Jurkat, Clone E6-1 (cell line): ENCODE measurements around the gene PROM2.
"Not testable (repeated sequence)": the region's sequence is repeated elsewhere in the genome, so short reads cannot be mapped to it uniquely, and the experiment has no call there.

ENCODE experiments used
- DNase-seq: peaks from one replicate; pipeline ENCODE4 v3.0.0-alpha.2; 2011; ENCODE audit warnings: low read depth, low spot score
- H3K4me3 ChIP-seq: 2 replicates; pipeline ENCODE4 v1.5.1; 2011; ENCODE audit warnings: mild to moderate bottlenecking, low read length, control low read depth, moderate library complexity

PROM2 gene

DNA sequence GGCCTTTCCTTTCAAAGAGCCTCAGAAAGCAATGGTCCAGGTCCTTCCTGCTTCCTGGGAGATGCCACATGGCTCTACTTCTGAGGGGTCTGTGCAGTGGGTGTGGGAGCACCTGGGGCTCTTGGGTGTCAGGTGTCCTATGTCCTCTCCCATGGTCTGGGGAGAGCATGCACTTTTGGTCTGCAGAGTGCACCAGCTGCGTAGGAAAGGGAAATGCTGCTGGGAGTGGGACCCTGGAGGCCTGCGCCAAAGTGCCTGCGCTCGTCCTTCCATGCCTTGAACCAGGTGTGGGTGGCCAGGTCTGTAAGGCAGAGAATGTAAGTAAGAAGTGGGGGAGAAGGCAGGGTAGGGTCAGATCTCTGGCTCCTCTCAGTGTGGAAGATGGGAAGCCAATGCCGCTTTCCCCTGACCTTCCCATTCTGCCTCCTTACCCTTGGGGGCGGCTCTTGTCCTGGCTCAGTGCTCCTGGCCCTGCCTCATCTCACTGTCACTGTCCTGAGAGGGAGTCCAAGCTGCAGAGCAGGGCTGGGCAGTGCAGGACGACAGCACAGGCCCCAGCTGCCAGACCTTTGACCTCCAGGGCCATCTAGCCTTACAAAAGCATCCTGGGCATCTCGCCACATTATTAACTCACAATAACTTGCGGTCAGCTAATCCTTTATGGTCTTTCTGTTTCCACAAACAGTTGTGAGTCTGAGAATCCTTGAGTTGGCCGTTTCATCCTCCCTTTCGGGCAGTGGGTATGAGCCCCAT is 6.6 kb upstream of the PROM2 start:
- H3K4me3 ChIP-seq = no peak overlapping the region
- DNase-seq = no peak

GRCh38 chr2:95268211-95269035 is 5.8 kb upstream of the PROM2 start:
- H3K4me3 ChIP-seq = no peak overlapping the region
- DNase-seq = no peak

DNA sequence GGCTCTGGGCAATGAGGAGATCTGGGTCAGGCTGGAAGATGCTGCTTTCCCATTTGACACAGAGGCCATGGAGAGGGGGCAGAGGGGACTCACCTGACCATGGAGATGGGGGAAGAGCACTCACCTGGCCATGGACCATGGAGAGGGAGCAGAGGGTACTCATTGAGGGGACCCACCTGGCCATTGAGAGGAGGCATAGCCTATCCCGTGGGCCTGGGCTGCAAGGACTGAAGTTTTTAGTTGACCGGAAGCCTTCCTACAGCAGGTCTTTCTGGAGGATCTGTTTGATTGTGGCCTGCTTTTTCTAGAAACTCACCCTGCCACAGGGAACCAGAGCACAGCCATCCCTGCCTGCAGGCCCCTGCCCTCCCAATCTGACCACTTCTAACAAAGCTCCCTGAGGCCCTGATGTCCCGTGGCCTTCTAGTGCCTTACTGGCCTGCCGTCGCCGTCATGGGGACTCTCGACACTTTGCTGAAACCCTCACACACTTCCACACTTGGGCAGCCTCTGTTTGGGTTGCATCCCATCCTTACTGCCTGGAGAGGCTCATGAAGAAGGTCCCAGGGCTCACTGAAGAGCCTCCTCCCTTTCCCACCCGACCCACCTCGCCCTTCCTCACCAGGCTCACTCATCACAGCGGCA is 5.1 kb upstream of the PROM2 start:
- DNase-seq = no peak
- H3K4me3 ChIP-seq = no peak overlapping the region

- not testable (repeated sequence) for DNase-seq, H3K4me3 ChIP-seq
These were observed 4.5 kb upstream of the PROM2 start for GRCh38 chr2:95269745-95270144.

DNA sequence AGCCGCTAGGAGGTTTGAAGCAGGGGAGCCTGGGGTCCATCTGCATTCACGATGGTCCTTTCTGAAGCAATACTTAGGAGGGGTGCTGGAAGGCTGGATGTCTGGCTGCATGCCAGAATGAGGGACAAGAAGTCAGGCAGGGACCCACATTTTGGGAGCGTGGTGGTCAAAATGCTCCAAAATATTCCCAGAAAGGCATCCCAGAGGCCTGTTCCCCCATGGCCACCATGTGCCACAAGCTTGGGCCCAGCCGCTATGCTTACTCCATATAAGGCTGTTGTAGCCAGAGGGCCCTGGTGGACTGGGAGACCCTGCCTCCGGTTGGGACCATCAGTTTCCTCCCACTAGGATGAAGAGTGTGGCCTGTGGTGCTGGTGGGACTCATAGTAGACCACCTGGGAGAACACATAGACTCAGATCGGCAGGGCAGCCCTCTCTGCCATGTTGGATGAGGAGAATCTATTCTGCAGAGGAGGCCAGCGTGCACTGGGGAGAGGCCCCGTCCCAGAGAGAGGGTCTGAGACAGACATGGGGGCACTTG is 3.6 kb upstream of the PROM2 start:
- DNase-seq = no peak
- no peak overlapping the region for H3K4me3 ChIP-seq

- DNase-seq = no peak
These were observed 2.8 kb upstream of the PROM2 start for GRCh38 chr2:95271381-95271971.

GRCh38 chr2:95272299-95272751 is 1.9 kb upstream of the PROM2 start:
- no peak overlapping the region for H3K4me3 ChIP-seq
- DNase-seq = no peak

More at GRCh38 chr2:95271381-95271971, 2.8 kb upstream of the PROM2 start:
- H3K4me3 ChIP-seq = no peak overlapping the region

DNA sequence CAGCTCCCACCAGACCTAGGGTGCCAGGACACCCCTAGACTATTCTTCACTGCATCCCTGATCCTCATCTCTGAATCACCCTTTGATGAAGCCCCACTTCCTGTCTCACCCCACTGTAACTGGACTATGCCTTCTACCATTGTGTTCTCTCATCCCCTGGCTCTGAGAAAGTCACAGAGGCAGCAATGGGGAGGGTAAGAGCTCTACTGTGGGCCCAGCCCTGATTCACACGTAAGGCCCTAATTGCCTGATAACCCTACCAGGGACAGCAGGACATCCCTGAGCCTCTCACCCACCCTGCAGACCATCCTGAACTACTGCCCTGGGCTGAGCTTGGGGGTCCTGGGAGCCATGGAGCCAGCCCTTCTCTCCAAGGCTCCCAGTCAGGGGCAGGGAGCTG is 1.5 kb upstream of the PROM2 start:
- H3K4me3 ChIP-seq = no peak overlapping the region
- DNase-seq = no peak

- H3K4me3 ChIP-seq = no peak overlapping the region
- no peak for DNase-seq
These were observed 521 bp upstream of the PROM2 start for GRCh38 chr2:95273566-95274290.

DNA sequence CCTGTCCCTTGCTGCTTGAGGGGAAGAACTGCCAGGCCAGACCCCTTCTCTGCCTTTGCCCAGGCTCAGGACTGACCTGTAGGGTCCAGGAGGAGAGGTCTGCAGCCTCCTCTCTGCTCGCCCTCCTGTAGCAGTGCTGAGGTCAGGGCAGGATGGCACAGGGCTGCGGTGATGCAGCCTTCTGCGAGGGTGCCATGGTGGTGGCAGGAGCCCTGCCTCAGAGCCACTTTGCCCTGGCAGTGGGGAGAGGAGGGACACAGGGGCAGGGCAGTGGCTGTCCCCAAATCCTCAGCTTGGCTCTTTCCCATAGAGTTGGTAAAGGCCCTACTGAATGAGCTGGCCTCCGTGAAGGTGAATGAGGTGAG is 884 bp downstream of the PROM2 start:
- no peak for DNase-seq
- H3K4me3 ChIP-seq = no peak overlapping the region

DNA sequence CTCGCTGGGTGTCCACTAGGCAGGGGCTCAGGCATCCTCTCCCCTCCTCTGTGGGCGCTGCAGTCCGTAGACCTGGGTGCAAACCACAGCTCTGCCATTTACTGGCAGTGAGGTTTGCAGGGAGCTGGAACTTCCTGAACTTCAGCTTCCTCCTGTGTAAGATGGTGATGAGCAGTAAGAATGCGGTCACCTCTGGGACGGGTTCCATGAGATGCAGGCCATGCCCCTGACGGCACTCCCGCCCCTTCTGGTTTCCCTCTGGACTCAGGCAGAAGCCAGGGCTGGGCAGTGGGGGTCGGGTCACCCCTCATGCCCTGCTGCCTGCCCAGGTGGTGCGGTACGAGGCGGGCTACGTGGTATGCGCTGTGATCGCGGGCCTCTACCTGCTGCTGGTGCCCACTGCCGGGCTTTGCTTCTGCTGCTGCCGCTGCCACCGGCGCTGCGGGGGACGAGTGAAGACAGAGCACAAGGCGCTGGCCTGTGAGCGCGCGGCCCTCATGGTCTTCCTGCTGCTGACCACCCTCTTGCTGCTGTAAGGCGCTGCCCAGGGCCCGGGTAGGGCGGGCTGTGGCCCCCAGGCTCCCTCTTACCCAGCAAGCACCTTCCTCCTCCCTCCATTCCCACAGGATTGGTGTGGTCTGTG is 1.5 kb downstream of the PROM2 start:
- H3K4me3 ChIP-seq = no peak overlapping the region
- no peak for DNase-seq

DNA sequence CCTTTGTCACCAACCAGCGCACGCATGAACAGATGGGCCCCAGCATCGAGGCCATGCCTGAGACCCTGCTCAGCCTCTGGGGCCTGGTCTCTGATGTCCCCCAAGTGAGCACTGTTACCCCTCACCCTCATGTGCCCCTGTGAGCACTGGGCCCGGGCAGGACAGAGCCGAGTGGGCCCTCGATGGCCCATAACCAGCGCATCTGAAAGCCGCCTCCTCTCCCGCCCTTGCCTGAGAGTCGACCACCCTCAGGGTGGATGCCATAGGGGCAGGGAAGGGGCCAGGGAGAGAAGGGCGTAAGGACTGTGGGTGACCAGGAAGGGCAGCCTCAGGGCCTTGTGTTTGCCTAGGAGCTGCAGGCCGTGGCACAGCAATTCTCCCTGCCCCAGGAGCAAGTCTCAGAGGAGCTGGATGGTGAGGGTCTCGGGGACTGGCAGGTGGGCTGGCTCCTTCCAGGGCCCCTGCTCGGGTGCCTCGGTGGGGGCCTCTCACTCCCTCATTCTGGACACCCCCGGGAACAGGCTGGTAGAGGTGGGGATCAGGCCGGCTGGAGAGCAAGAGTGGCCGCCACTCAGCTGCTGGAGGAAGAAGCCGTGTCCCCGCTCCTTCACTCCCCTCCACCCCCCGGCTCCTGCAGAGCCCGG is 2.1 kb downstream of the PROM2 start:
- no peak for DNase-seq
- H3K4me3 ChIP-seq = no peak overlapping the region

DNA sequence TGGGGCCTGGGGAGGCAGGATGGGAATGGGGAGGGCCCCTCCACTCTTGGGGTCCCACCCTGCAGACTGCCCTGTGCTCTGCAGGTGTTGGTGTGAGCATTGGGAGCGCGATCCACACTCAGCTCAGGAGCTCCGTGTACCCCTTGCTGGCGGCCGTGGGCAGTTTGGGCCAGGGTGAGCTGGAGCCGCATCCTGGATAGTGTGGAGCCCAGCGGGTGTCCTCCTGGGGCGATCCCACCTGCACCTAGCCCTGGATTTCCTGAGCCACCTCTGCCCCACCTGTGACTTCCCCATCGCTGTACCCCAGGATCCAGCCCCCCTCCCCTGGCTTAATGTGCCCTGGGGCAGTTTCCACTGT is 2.6 kb downstream of the PROM2 start:
- H3K4me3 ChIP-seq = no peak overlapping the region

DNA sequence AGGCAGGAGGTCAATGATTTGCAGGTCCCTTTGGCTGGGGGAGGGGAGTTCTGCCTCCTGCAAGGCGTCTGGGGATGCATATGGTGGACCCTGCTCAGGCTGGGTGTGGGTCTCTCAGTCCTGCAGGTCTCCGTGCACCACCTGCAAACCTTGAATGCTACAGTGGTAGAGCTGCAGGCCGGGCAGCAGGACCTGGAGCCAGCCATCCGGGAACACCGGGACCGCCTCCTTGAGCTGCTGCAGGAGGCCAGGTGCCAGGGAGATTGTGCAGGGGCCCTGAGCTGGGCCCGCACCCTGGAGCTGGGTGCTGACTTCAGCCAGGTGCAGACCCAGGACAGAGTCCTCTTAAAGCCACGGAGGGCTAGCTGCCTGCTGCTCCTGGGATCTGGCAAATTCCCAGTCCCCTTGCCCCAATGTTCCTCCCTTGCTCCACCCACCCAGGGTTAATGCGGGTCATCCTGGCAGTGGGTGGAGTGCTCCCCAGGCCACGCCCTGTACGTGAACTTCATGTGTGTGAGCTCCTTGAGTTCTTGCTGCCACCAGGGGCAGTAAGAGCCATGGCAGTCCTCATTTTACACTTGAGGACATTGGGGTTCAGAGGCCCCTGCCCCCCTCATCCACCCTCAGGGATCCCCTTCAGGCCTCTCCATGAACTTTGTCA is 3.1 kb downstream of the PROM2 start:
- H3K4me3 ChIP-seq = no peak overlapping the region
- DNase-seq = no peak

More for the DNA sequence above, 2.6 kb downstream of the PROM2 start:
- no peak for DNase-seq

DNA sequence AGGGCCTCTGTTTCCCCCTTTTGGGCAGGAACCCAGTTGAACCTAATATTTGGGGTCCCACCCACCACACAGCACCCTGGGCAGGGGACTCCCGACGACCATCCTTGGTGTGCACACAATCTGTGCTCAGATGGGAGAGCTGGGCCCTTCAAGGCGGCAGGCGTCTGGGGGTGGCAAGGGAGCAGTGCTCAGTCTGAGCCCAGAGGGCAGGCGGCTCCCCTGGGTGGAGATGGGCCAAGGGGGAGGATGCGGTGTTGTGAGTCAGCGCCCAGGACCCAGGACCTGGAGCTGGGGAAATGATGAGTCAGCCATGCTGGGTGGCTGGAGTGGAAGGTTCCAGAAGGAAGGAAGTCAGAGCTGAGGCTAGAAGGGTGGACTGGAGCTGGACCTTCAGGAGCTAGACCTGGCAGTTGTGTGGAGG is 3.8 kb downstream of the PROM2 start:
- no peak for DNase-seq
- no peak overlapping the region for H3K4me3 ChIP-seq

GRCh38 chr2:95278637-95279225 is 4.5 kb downstream of the PROM2 start:
- no peak overlapping the region for H3K4me3 ChIP-seq
- no peak for DNase-seq

DNA sequence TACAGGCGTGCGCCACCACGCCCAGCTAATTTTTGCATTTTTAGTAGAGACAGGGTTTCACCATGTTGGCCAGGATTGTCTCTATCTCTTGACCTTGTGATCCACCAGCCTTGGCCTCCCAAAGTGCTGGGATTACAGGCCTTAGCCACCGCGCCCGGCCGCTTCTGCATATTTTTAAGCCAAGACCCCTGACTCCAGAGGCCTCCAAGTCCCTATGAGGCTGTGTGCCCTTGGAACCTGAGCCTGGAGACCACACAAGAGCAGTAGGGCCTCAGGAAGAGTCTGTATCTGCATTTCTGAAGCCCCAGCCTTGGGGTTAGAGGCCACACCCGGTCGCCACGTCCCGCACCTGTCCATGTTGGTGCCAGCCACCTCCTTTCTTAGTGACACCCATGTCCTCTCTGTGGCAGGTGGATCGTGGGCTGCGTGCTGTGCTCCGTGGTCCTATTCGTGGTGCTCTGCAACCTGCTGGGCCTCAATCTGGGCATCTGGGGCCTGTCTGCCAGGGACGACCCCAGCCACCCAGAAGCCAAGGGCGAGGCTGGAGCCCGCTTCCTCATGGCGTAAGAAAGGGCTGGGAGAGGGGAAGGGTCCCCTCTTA is 5.3 kb downstream of the PROM2 start:
- DNase-seq = no peak
- no peak overlapping the region for H3K4me3 ChIP-seq
